HEK293T (cell line): ENCODE measurements around the gene AQP7.

Source experiments
- BHLHE40 ChIP-seq: fragments of 450-650 bp; IDR thresholded peaks from 2 replicates; pipeline ENCODE4 v1.6.1; 2016; ENCODE audit warnings: mild to moderate bottlenecking, moderate library complexity, borderline replicate concordance
- ELF4 ChIP-seq: fragments of 450-650 bp; IDR thresholded peaks from 2 replicates; pipeline ENCODE4 v1.6.1; 2017; ENCODE audit warnings: antibody characterized with exemption
- FOXA1 ChIP-seq: fragments of 450-650 bp; IDR thresholded peaks from 2 replicates; pipeline ENCODE4 v1.6.1; 2016; ENCODE audit warnings: mild to moderate bottlenecking
- FOXM1 ChIP-seq: fragments of 450-650 bp; IDR thresholded peaks from 2 replicates; pipeline ENCODE4 v1.6.1; 2017; ENCODE audit warnings: mild to moderate bottlenecking, borderline replicate concordance
- LEF1 ChIP-seq: fragments of 450-650 bp; IDR thresholded peaks from 2 replicates; pipeline ENCODE4 v1.6.1; 2017; ENCODE audit warnings: mild to moderate bottlenecking, borderline replicate concordance
- PKNOX1 ChIP-seq: fragments of 450-650 bp; IDR thresholded peaks from 2 replicates; pipeline ENCODE4 v1.6.1; 2016
- SP1 ChIP-seq: fragments of 450-650 bp; IDR thresholded peaks from 2 replicates; pipeline ENCODE4 v1.6.1; 2017
- TARDBP ChIP-seq: fragments of 450-650 bp; IDR thresholded peaks from 2 replicates; pipeline ENCODE4 v1.6.1; 2016

GRCh38 chr9:33437898-33438297 lies 35.5 kb upstream of the AQP7 start:
- TF ChIP-seq FOXA1 (no peak), ELF4 (no peak), TARDBP (no peak), LEF1 (no peak), FOXM1 (no peak), BHLHE40 (no peak), PKNOX1 (no peak), SP1 (no peak)
